ENCODE results near the gene PSD2.

PSD2 gene

GRCh38 chr5:139767960-139768359 lies 27.6 kb upstream of the PSD2 start:
- TF ChIP-seq CTCF (IDR thresholded peaks at IDR 0.05; ENCODE audit: low read depth, low read length, missing control alignments) = no peak

DNA sequence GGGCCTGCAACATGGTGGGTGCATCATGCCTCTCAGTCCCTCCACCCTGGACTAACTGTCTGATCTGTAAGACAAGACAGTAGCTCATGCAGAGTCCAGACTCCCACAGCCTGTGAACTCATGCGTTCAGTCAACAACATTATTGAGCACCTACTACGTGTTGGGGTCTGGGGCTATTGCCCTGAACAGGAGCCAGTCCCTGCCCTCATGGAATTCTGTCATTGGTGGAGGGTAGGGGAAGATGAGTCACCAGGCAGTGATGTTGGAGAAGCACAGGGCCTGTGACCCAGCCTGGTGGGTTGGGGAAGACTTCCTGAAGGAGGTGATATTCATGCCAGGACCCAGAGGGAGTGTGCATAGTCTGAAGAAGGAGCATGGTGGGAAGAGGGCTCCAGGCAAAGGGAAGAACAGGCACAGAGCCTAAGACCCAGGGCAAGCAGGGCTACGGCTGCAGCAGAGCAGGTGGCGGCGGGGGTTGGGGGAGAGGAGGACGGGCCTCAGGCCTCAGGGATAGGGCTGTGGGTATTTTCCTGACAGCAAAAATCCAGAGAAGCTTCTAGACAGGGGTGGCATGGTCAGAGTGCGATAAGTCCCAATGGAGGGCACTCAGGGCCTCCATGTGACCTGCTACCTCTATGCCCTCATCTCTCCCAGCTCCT lies 26.7 kb upstream of the PSD2 start:
- in situ Hi-C loops (cut with HindIII; ENCODE audit: low pct_ligation_motif_present, low sequenced_read_pairs) = loop anchor here (25.0 kb wide), 2 partner anchors 132 to 357 kb away; partner anchors contain the start of genes CXXC5 and SPATA24
- no peak for TF ChIP-seq CTCF (IDR thresholded peaks at IDR 0.05; ENCODE audit: low read depth, low read length, missing control alignments)
- no peaks in the 10 kb centered on the region for H3K36me3 ChIP-seq (replicated peaks)
- H3K27me3 ChIP-seq (replicated peaks) = peaks cover 9% of the 10 kb centered on the region
- H3K4me3 ChIP-seq (ENCODE audit: low read depth, low read length) = no peak overlapping the region
- no peak overlapping the region for H3K27ac ChIP-seq
- peak; percentile 10 for DNase-seq

More at GRCh38 chr5:139767960-139768359, 27.6 kb upstream of the PSD2 start:
- Histone ChIP-seq H3K27me3 (replicated peaks) (peaks cover 13% of the 10 kb centered on the region), H3K4me3 (ENCODE audit: low read depth, low read length) (no peak overlapping the region), H3K27ac (no peak overlapping the region), H3K36me3 (replicated peaks) (no peaks in the 10 kb centered on the region)
- in situ Hi-C loops (cut with HindIII; ENCODE audit: low pct_ligation_motif_present, low sequenced_read_pairs) = loop anchor here (25.0 kb wide), 2 partner anchors 131 to 356 kb away; partner anchors contain the start of genes CXXC5 and SPATA24
- DNase-seq = no peak

DNA sequence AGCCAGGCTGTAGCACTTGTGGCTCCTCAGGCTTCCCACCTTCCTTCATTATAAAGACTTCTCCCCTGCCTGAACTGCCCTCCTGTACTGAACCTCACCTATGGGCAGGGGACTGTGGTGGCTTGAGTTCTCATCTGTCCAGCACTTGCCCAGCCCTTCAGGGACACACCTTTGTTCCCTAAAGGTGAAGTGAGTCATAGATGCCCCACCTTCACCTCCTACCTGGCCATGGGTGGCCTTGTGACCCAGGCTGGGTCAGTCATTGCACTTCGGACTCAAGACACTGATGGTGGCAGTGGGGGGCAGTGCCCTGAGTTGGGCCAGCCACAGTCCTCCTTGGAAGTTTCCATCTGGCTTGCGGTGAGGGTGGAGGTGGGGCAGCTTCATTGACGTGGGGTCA lies 26.1 kb upstream of the PSD2 start:
- H3K27ac ChIP-seq = no peak overlapping the region
- H3K36me3 ChIP-seq (replicated peaks) = no peaks in the 10 kb centered on the region
- TF ChIP-seq CTCF (IDR thresholded peaks at IDR 0.05; ENCODE audit: low read depth, low read length, missing control alignments) = no peak
- in situ Hi-C loops (cut with HindIII; ENCODE audit: low pct_ligation_motif_present, low sequenced_read_pairs) = loop anchor here (25.0 kb wide), 2 partner anchors 132 to 357 kb away; partner anchors contain the start of genes CXXC5 and SPATA24
- no peak overlapping the region for H3K4me3 ChIP-seq (ENCODE audit: low read depth, low read length)
- no peak for DNase-seq
- H3K27me3 ChIP-seq (replicated peaks) = peaks cover 3% of the 10 kb centered on the region

DNA sequence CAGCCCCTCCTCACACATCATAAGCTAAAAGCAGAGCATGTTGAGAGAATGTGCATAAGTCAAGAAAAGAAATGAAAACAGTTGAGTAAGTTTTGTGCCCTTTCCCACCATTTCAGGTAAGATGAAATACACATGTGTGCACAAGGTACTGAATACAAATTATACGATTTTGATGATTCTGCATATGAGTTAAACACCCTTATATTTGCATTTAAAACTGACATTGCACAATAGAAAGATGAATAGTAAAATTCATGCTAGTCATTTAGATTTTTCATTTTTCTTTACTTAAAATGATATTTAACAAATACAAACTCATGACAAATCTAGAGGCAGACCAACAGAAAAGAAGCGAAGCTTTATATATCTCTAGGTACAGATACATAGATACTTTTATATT lies 24.9 kb upstream of the PSD2 start:
- no peak for DNase-seq
- Histone ChIP-seq H3K27ac (no peak overlapping the region), H3K27me3 (replicated peaks) (no peaks in the 10 kb centered on the region), H3K4me3 (ENCODE audit: low read depth, low read length) (no peak overlapping the region), H3K36me3 (replicated peaks) (no peaks in the 10 kb centered on the region)
- no peak for TF ChIP-seq CTCF (IDR thresholded peaks at IDR 0.05; ENCODE audit: low read depth, low read length, missing control alignments)
- in situ Hi-C loops (cut with HindIII; ENCODE audit: low pct_ligation_motif_present, low sequenced_read_pairs) = loop anchor here (25.0 kb wide), 2 partner anchors 133 to 358 kb away; partner anchors contain the start of genes CXXC5 and SPATA24

DNA sequence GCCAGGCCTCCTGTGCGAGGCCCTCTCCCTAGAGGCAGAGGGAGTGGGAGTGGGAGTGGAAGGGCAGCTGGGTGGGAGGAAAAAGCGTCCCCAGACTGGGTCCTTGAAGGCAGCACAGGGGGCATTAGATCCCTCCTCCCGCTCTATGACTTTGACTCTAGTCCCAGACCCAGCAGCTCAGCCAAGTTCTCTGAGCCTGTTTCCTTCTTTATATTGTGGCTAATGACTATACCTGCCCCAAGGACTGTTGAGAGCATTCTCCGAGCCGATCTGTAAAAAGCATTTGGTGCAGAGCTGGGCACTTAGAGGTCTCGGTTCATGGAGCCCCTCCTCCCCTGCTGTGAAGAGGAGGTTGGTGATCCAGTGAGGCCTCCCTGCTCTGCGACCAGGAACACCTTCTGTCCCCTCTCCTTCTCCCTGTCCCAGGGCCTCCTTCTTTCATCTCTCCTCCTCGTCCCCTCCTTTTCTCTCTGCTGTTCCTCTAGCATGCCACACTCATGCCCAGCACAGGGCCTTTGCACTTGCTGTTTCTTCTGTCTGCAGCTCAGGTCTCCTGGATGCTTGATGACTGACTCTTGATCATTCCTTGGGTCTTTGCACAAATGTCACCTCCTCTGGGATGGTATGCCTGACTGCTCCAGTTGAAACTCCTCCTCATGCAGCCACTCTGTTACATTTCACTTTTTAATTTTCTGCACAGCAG lies 23.4 kb upstream of the PSD2 start:
- no peak overlapping the region for H3K27ac ChIP-seq
- H3K4me3 ChIP-seq (ENCODE audit: low read depth, low read length) = no peak overlapping the region
- in situ Hi-C loops (cut with HindIII; ENCODE audit: low pct_ligation_motif_present, low sequenced_read_pairs) = loop anchor here (25.0 kb wide), 2 partner anchors 135 to 360 kb away; partner anchors contain the start of genes CXXC5 and SPATA24
- DNase-seq = no peak
- no peaks in the 10 kb centered on the region for H3K36me3 ChIP-seq (replicated peaks)
- H3K27me3 ChIP-seq (replicated peaks) = no peaks in the 10 kb centered on the region
- TF ChIP-seq CTCF (IDR thresholded peaks at IDR 0.05; ENCODE audit: low read depth, low read length, missing control alignments) = no peak

Measured in brain microvascular endothelial cell (primary cell).